Measurements from ENCODE around the gene ACTR2.

ACTR2 gene

DNA sequence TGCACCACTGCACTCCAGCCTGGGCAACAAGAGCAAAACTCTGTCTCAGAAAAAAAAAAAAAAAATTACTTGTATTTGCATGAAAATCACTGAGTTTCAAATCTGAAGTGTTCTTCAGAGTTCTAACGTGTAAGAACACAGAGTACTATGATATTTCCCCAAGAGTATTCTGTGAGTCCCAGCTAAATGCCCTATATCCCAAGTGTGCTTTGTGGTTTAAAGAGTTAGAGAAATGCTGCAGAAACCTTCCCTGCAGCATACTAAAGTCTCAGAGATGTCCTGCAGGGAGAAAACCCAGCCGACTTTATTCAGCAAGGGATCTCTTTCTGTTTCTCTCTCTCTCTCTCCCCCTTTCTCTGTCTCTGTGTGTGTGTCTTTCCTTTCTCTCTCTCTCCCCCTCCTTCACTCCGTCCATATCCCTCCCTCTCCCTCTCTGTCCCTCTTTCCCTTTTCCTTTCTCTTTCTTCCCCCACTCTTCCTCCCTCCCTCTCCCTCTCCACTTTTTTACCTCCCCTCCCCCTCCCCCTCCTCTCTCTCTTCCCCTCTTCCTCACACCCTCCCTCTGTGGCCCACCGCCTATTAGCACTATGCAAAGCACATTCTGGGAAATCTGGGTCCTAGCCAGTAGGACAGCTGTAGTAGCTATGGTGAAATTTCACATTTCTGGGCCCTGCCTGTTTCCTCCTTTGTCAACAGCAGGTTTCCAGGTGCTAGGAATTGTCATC, 54.2 kb downstream of the ACTR2 start:
- no peak for DNase-seq

DNA sequence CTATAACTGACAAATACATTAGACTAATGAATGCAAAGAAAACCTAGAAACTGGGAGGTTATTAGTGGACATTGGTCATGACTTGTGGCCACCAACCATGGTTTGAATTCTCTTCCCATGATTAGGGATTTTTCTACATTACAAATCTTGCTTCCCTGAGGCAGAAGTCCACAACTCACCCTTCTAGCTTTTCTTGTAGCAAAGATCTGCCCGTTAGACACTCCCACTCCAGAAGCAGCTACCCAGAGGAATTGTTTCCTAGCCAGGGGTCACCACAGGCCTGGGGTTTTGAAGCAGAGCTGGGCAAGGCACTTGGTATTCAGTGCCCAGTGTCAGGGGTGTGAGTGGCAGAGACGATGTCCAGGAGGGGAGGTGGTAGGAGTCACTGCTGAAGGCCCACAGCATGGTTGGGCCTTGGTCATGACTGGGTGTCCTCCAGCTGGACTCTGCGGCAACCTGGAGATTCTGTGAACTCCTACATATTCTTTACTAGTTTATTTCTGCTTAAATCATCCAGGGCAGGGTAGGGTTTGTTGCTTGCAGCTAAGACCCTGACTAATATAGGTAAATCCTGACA, 54.9 kb downstream of the ACTR2 start:
- DNase-seq, result no peak

DNA sequence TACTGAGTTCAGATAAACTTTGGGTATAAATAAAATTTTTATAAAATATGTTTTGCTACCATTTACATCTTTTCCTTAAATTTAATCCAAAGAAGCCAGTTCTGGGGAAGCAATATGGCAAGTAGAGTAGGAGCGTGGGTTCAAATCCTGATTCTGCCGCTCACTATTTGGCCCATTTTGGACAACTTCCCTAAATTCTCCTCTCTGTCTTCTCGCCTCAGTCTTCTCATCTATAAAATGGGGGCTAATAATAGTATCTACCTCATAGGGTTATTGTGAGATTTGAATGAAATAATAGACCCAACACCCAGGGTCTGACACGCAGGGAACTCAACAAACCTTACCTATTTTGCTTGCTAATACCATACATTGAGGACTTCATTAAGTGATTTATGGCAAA, 59.7 kb downstream of the ACTR2 start:
- no peak for DNase-seq

DNA sequence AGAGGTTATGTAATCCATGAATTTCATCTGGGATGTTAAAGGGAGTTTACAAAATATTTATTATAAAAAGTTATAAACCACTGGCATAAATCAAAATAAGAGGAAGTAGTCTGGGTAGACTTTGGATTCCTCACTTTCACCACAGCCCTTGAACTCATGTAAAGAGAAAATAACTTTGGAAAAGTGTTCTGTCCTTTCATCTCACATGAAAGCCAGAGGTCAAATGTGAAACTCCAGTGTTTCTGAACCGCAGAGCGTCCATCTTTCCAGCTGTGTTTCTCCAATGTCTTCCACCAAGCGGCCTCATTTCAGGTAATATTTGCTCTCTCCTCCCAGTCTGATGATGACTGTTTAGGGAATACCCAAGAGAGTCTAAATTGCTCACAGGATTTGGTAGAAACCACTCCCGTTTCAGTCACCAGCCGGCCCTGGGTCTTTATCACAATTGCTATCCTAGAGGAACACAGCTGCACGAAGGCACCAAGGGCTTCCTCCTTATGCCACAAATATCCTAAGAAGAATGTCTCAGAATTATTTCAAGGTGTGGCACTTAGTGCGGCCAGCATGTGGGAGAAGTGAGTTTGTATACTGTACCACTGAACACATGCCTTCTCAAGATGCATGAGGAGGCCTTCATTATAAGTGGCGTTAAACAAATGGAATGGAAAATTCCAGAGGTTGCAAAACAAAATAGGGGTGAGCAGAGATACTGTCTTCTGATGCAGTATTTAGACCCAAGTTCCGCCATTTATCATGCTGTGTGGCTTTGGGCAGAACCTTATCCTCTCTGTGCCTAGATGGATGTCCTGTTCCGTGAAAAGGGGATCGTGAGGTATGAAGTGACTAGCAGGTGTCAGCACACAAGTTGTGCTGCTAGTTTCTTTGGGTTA, 63.8 kb downstream of the ACTR2 start:
- DNase-seq, result no peak

DNA sequence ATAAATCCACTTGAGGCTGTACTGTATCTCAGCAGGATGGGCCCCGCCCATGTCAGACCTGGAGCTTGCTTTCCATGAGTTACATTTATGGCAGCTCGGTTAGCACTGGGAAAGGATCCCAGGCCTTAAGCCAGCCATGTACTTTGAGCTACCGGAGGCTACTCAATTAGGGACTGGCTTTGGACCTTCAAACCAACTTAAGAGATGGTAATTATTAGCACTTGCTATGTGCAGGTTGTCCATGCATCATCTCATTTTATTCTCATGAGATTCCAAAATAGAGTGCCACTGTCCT, 64.4 kb downstream of the ACTR2 start:
- DNase-seq, result no peak

DNA sequence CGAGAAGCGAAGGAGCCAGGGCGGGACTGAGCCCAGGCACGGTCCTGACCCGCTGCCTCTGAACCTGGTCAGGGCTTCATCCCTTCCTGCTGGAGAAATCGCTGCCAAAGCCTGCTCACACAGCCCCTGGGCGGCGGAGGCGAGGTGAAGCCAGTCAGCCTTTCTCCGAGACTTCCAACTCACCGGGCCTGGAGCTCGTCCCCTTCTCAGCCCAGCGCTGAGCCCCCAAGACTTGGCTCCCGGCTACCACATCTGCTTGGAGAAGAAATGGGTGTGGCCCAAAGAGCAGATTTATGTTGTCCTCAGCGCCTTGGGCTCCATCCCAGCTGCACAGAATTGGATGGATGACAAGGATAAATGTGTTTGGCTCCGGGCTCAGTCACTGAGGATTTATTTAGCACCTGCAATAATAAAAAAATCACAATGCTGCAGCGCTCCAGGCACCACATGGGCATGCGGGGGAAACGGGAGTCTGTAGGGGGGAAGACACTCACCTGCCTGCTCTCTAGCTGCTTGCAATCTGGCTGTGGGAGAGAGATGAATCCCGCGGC, 64.9 kb downstream of the ACTR2 start:
- DNase-seq, result no peak

DNA sequence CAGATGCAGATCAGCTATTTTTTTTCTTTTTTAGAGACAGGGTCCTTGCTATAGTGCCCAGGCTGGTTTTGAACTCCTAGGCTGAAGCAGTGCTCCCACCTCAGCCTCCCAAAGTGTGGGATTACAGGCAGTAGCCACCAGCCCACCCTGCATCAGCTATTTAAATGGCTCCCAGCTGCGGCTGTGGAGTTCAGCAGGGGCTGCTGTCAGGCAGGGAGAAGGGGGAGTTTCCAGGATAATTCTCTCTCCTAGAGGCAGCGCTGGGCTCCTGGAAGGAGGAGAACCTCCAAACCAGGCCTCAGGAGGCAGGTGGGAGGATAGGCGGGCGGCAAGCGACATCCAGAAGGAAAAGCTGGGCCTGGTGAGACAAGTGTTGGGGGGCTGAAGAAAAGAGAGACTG, 65.7 kb downstream of the ACTR2 start:
- DNase-seq, result no peak

DNA sequence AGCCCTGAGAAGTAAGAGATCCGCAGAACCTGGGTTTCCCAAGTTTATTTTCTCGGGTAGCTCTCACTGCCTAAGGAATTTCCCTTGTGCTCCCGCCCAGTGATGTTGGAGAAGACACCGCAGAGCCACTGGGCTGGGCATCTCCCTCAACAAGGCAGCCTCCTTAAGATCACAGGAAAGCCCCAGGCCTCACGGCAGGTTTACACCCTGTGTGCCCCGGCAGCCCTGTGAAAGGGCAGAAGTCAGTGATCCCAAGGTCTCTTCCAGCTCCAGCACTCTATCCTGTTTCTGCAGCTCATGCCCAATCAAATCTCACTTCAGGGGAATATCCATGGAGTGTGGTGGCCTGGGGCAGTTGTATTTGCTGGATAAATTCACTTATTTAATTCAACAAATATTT, 66.5 kb downstream of the ACTR2 start:
- DNase-seq, result no peak

DNA sequence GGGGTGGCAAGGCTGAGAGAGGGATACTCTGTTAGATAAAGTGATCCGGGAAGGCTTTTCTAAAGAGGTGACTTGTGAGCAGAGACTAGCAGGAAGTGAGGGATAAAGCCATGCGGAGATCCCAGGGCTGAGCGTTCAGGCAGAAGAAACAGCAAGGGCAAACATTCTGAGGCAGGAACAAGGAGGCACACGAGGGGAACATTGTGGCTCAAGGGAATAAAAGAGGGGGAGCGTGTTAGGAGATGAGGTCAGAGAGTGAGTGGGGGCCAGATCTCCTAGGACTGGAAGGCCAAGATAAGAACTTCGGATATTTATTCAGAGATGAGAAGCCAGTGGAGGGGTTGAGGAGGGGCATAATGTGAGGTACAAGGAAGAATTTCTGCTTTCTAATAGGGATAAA, 67.1 kb downstream of the ACTR2 start:
- no peak for DNase-seq

DNA sequence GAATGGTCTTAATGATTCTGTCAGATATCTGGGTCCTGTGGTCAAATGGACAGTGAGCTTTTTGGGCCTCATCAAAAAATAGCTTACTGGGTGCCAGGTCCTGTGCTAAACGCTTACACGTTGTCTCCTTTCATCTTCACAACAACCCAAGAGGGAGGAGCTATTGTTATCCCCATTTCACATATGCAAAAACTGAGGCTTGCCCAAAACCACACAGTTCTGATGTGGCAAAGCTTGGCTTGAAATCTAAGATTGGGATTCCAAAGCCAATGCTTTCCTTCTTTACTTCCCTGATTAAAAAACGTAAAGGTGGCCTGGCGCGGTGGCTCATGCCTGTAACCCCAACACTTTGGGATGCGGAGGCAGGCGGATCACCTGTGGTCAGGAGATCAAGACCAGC, 69.3 kb downstream of the ACTR2 start:
- DNase-seq, result no peak

DNA sequence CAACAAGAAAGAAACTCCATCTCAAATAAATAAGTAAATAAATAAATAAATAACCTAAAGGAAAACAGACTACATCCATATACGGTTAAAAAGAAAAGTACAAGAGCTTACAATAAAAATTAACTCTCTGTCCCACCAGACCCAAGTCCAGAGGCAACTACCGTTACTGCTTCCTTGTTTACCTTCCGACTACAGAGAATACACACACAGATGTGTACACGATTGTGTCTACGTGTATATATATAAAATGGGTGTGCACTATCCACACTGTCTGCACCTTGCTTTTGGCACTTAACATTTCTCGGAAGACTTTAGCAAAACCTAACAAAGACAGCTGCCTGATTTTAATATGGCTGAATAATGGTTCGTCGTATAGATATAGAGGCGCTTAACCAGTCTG, 69.9 kb downstream of the ACTR2 start:
- no peak for DNase-seq

DNA sequence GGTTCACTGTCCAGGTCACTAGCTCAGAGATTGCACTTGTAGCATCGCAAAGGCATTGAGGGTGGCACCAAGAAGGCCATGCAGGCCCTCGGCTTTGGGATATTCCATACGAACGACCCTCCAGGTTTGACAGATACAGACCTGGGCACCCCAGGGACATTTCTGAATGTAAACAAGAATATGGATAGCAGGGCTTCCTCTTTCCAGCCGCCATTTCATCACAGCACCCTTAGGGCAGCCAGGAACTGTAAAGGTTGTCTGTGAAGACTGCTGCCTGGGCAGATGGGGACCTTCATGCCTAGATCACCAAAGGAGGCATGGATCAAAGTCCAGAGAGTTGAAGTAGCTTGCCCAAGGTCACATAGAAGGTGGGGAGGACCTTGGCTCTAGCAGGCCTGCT, 70.5 kb downstream of the ACTR2 start:
- DNase-seq, result no peak

DNA sequence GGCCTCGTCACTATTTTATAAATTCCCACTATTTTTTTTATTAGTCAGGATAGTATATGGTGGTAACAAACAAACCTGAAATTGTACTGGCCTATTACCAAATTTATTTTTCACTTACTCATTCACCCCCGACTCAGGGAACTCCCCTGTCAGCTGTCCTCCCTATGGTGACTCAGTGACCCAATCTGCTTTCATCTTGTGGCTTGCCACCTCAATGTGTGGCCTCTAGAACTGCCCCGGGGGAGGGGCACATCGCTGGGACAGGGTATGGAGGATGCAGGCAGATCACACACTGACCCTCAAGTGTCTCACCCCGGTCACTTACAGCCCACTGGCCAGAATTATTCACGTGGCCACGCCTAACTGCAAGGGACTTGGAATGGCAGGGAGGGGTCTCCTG, 71.6 kb downstream of the ACTR2 start:
- peak; percentile 85 for DNase-seq

DNA sequence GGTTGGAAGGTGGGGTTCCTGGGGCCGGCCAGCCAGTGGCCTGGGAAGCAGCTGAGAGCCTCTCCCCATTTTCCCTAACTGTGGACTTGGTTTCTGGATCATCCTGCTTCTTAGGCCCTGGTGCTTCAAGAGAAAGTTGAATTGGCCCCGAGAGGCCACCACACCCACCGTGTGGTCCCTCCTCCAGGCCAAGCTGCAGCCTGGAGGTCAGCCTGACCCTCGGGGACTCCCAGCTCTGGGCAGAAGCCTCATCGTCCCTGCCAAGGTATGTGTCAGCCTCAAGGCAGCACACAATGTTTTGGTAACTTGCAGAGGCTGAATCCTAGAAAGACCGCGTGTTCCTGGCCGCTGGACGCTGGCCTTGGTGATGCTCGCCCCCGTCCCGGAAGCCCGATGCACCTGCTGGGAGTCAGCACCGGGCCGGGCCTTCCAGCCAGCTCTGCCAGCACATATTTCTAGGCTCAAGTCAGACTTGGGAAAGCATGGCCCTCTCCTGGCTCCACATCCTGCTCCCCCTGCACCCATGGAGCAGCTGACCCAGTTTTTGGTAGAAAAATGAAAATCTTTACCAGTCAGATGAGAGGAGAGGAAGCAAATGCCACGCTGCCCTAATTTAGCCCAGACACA, 72.6 kb downstream of the ACTR2 start:
- no peak for DNase-seq

DNA sequence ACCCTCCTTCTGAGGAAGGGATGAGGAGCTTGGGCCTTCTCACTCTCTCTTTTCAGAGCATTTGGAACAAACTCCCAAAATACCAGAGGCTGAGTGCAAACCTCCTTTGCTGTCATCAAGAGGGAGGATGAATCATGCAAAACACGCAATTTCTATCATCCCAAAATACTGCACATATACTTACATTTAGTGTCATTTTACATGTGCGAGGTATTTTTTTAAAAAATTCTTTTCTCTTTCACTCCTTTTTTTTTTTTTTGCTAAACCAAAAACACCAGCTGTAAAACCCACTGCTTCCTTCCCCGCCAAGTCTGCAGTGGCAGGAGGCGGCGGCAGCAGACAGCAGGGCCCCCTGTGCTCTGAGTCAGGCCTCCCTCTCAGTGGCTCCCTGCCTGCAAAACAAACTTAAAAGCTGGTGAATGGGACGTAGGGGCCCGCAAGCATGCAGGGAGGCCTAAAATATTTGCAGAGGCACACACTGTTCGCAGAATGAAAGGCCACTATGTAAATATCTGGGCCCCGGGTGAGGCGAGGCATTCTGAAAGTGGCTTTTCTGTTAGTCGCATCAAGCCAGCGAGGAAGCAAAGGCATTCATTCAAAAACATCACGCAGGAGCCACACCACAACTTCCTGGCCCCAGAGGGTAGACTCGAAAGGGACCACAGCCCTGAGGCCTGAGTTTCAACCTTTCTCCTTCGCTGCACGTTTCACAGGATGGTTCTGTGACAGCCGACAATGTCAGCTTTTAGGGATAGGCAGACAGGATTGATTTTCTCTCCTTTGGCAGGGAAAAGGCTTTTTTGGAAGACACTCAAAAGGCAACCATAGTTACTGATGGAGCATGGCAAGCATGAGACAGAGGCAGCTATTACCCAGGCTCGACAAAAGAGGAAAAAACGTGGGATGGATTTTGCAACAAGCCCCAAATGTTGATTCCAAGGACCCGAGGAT, 73.4 kb downstream of the ACTR2 start:
- DNase-seq, result peak; percentile 94

DNA sequence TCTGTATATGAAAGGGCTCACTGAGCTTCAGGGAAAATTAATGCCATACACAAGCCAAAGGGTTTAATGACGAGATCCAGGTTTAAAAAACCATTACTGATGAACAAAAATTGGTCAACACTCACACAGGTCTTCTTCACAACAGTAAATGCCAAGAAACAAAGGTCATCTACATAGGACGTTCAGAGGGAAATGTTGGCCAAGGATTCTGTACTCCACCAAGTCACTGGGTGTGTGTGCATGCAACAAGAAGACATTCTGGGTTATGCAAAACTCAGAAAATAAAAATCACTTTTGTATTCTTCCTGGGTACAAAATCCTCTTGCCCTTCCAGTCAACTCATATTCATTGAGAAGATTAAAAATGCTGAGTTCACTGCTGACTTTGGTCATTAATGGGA, 78.3 kb downstream of the ACTR2 start:
- DNase-seq, result no peak

DNA sequence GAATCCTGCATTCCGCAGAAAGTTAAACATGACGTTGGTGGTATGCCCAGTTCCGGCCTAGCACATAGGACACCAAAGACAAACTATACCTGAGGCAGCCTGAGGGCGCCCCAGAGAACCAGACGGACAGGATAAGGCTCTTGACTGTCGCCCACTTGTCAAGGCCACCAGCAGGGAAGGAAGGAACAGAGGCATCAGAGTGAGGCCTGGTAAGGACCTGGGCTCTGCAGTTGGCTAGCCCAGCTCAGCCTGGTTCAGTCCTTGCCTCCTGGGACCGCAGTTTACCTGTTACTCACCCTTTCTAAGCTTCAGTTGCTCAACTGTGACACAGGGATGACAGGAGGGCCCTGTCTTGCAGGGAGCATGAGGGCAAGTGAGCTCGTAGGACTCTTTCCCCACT, 82.1 kb downstream of the ACTR2 start:
- DNase-seq, result no peak

DNA sequence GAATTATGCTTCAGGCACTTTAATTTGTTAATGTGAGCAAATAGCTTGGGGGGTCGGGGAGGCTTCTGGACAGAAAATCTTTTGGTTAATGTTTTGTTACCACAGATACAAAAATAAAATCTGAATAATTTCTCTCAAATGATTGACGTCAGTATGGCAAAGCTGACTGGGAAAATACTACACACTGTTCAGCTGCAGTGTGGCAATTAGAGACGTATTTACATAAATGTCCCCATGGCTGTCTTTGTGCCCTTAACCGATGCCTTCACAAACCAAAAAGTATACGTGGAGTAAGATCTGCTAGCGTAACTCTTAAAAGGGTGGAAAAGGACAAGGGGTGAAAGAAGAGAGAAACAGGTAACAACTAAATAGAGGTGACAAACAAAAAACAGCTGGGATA, 83.4 kb downstream of the ACTR2 start:
- DNase-seq, result no peak

DNA sequence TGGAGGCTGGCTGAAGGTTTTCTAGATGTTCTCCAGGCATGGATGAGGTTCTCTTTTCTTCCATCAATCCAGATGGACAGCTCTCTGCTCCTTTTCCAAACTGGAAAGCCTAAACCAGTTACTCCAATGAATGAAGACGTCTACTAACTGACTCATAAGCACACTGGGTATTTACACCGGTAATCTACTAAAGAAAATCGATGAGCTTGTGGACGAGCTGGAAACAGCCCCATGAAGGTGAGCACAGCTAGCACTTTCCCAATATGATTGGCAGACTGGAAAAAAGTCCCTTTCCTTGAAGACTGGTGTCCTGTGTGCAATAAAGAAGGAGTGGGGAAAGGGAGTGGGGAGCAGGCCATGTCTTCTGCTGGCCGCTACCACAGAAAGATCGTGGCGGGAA, 84.0 kb downstream of the ACTR2 start:
- no peak for DNase-seq

DNA sequence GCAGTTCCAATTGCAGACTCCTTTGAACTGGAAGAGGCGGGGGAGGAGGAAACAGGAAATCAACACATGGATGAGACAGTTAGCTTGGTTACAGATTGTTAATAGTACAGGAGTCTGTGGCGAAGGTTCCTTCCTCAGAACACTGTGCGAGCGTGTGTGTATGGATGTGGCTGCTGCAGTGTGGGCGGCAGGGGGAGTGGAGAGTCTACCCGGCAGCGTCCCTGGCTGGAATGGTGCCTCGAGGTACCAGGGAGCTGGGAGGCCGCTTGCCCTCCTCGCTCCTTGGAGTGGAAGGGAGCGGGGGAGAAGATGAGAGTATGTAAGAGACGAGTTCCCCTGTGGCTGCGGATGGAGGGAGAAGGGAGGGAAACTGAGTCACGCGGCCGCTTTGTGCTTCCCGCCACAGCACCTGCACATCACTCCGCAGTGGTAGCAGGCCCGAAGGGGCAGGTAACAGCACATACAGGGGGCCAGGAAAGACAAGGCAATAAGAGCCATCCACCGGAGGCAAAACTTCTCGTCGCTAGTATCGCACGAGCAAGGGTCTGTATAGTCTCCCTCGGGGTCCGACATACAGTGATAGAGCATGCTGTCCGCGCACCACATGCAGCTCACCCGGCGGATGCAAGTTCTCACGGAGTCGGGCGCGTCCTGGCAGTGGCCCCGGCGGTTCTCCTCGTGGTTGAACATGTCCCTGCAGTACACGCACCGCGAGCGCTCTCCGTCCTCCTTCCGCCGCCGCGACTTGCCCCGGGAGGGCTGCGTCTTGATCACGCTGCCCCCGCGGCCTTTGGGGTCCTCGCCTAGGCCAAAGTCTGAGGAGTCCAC, 85.7 kb downstream of the ACTR2 start:
- no peak for DNase-seq

DNA sequence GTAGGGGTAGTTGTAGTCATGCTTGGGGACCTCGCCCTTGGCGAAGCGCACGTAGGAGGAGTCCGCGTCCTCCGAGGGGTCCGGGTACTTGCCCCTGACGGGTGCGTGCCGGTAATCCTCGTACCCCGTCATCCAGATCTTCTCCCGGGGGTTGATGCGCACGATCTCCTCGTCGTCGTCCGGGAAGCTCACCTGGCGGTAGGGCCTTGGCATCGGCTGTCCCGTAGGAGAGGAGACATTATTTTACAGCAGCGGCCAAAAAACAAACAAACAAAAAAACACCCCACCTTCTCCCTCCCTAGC, 86.3 kb downstream of the ACTR2 start:
- DNase-seq, result no peak
